Astrocyte (in vitro differentiated cells and primary cell): Measurements from ENCODE around the gene SPAG7. TPM values are rescaled to one million over a fixed set of nuclear protein-coding genes. Genes with fewer than 3 reads are reported as not detected.

Source experiments
- DNase-seq: peaks from one replicate; pipeline ENCODE4 v3.0.0-alpha.2; 2010; ENCODE audit warnings: low read depth
- FAIRE-seq: peaks from 2 replicates; lab custom pipeline; 2011; peaks lifted over from hg19 to GRCh38; lab: Jason Lieb, UNC
- H2AFZ ChIP-seq: 2 replicates; pipeline ENCODE4 v1.6.0; 2012; ENCODE audit warnings: low read depth, low read length, inconsistent platforms
- H3K27ac ChIP-seq: 2 replicates; pipeline ENCODE4 v1.5.1; 2011; ENCODE audit warnings: low read depth, low read length, inconsistent platforms
- H3K27me3 ChIP-seq: 2 replicates; pipeline ENCODE4 v1.6.0; 2011; ENCODE audit warnings: low read length, inconsistent platforms; ENCODE audit not compliant: insufficient read depth
- H3K36me3 ChIP-seq: 2 replicates; pipeline ENCODE4 v1.5.1; 2011; ENCODE audit warnings: low read length, inconsistent platforms; ENCODE audit not compliant: insufficient read depth
- H3K4me1 ChIP-seq: 2 replicates; pipeline ENCODE4 v1.5.1; 2011; ENCODE audit warnings: low read length, inconsistent platforms; ENCODE audit not compliant: insufficient read depth
- H3K4me2 ChIP-seq: 2 replicates; pipeline ENCODE4 v1.6.0; 2012; ENCODE audit warnings: low read length, inconsistent platforms
- H3K4me3 ChIP-seq: 2 replicates; pipeline ENCODE4 v1.5.1; 2011; ENCODE audit warnings: low read depth, mild to moderate bottlenecking, low read length, inconsistent platforms; ENCODE audit not compliant: insufficient read depth
- H3K79me2 ChIP-seq: 2 replicates; pipeline ENCODE4 v1.6.0; 2012; ENCODE audit warnings: mild to moderate bottlenecking, low read length, inconsistent platforms; ENCODE audit not compliant: insufficient read depth
- H3K9ac ChIP-seq: 2 replicates; pipeline ENCODE4 v1.6.0; 2012; ENCODE audit warnings: mild to moderate bottlenecking, low read length, inconsistent platforms
- H3K9me3 ChIP-seq: 2 replicates; pipeline ENCODE4 v1.5.1; 2012; ENCODE audit warnings: low read depth, mild to moderate bottlenecking, low read length, inconsistent platforms; ENCODE audit not compliant: insufficient read depth
- H4K20me1 ChIP-seq: 2 replicates; pipeline ENCODE4 v1.6.0; 2012; ENCODE audit warnings: low read length, inconsistent platforms; ENCODE audit not compliant: insufficient read depth
- H3K27ac Mint-ChIP-seq: one replicate; pipeline ENCODE4 v1.8.0; 2021; ENCODE audit warnings: mild to moderate bottlenecking, mixed read lengths; ENCODE audit not compliant: unreplicated experiment
- H3K27me3 Mint-ChIP-seq: one replicate; pipeline ENCODE4 v1.8.0; 2021; ENCODE audit warnings: low read depth, mixed read lengths; ENCODE audit not compliant: unreplicated experiment
- H3K36me3 Mint-ChIP-seq: one replicate; pipeline ENCODE4 v1.8.0; 2021; ENCODE audit warnings: low read depth, mixed read lengths; ENCODE audit not compliant: unreplicated experiment
- H3K4me1 Mint-ChIP-seq: one replicate; pipeline ENCODE4 v1.8.0; 2021; ENCODE audit warnings: low read depth, mixed read lengths; ENCODE audit not compliant: unreplicated experiment
- H3K4me3 Mint-ChIP-seq: one replicate; pipeline ENCODE4 v1.8.0; 2021; ENCODE audit warnings: mild to moderate bottlenecking, moderate library complexity, mixed read lengths; ENCODE audit not compliant: unreplicated experiment
- H3K9me3 Mint-ChIP-seq: one replicate; pipeline ENCODE4 v1.8.0; 2021; ENCODE audit warnings: mild to moderate bottlenecking, mixed read lengths; ENCODE audit not compliant: unreplicated experiment
- CTCF ChIP-seq: IDR thresholded peaks from 2 replicates; pipeline ENCODE4 v1.5.1; 2011; ENCODE audit warnings: low read depth, mild to moderate bottlenecking, inconsistent platforms, low read length, moderate library complexity; ENCODE audit not compliant: insufficient read depth
- EZH2 ChIP-seq: IDR thresholded peaks from 2 replicates; pipeline ENCODE4 v1.6.1; 2012; ENCODE audit warnings: mild to moderate bottlenecking, low read length, inconsistent platforms; ENCODE audit not compliant: insufficient read depth
- total RNA-seq: library from RNA; stranded (reverse); gene quantifications from 2 replicates; pipeline ENCODE4 v1.2.1, GENCODE V29; 2021

Gene SPAG7
- total RNA-seq, 1 donor from 2014 or later, result 60.9 TPM

GRCh38 chr17:4947411-4948165, 20.0 kb downstream of the SPAG7 start:
- FAIRE-seq, result no peak

GRCh38 chr17:4947010-4947410, 20.6 kb downstream of the SPAG7 start:
- H4K20me1 ChIP-seq, result peaks cover 59% of the 10 kb centered on the region
- peak overlapping the region; percentile 98 for H3K4me3 Mint-ChIP-seq
- FAIRE-seq, result no peak
- peaks cover 34% of the 10 kb centered on the region for H3K36me3 ChIP-seq
- H3K9me3 Mint-ChIP-seq, result no peaks in the 10 kb centered on the region
- peak overlapping the region; percentile 27 for H3K27ac ChIP-seq
- TF ChIP-seq CTCF (no peak), EZH2 (no peak)
- H3K27me3 ChIP-seq, result no peaks in the 10 kb centered on the region
- DNase-seq, result no peak
- peak overlapping the region; percentile 82 for H3K4me3 ChIP-seq
- no peak overlapping the region for H2AFZ ChIP-seq
- H3K27ac Mint-ChIP-seq, result peak overlapping the region; percentile 98
- H3K4me1 Mint-ChIP-seq, result peaks cover 35% of the 10 kb centered on the region
- H3K79me2 ChIP-seq, result peaks cover 63% of the 10 kb centered on the region
- H3K36me3 Mint-ChIP-seq, result peaks cover 22% of the 10 kb centered on the region
- H3K9me3 ChIP-seq, result no peaks in the 10 kb centered on the region
- H3K27me3 Mint-ChIP-seq, result no peaks in the 10 kb centered on the region
- H3K4me1 ChIP-seq, result peaks cover 32% of the 10 kb centered on the region
- peak overlapping the region; percentile 99 for H3K4me2 ChIP-seq
- H3K9ac ChIP-seq, result peak overlapping the region; percentile 93

More at GRCh38 chr17:4947411-4948165, 20.0 kb downstream of the SPAG7 start:
- Mint-ChIP-seq H3K36me3 (peaks cover 22% of the 10 kb centered on the region), H3K9me3 (no peaks in the 10 kb centered on the region), H3K27ac (peak overlapping the region; percentile 80), H3K27me3 (no peaks in the 10 kb centered on the region), H3K4me3 (peak overlapping the region; percentile 98), H3K4me1 (peaks cover 30% of the 10 kb centered on the region)
- TF ChIP-seq CTCF (no peak), EZH2 (no peak)
- Histone ChIP-seq H2AFZ (no peak overlapping the region), H3K4me3 (peak overlapping the region; percentile 82), H3K27me3 (no peaks in the 10 kb centered on the region), H3K4me1 (peaks cover 32% of the 10 kb centered on the region), H3K79me2 (peaks cover 58% of the 10 kb centered on the region), H3K9ac (peak overlapping the region; percentile 93), H3K9me3 (no peaks in the 10 kb centered on the region), H4K20me1 (peaks cover 54% of the 10 kb centered on the region), H3K27ac (peak overlapping the region; percentile 78), H3K36me3 (peaks cover 33% of the 10 kb centered on the region), H3K4me2 (peak overlapping the region; percentile 99)
- DNase-seq, result no peak
